ENCODE data around the gene ADAR. TPM values are rescaled to one million over a fixed set of nuclear protein-coding genes. Genes with fewer than 3 reads are reported as not detected.
"Not testable (repeated sequence)": the region's sequence is repeated elsewhere in the genome, so short reads cannot be mapped to it uniquely, and the experiment has no call there.

Gene ADAR, protein sequence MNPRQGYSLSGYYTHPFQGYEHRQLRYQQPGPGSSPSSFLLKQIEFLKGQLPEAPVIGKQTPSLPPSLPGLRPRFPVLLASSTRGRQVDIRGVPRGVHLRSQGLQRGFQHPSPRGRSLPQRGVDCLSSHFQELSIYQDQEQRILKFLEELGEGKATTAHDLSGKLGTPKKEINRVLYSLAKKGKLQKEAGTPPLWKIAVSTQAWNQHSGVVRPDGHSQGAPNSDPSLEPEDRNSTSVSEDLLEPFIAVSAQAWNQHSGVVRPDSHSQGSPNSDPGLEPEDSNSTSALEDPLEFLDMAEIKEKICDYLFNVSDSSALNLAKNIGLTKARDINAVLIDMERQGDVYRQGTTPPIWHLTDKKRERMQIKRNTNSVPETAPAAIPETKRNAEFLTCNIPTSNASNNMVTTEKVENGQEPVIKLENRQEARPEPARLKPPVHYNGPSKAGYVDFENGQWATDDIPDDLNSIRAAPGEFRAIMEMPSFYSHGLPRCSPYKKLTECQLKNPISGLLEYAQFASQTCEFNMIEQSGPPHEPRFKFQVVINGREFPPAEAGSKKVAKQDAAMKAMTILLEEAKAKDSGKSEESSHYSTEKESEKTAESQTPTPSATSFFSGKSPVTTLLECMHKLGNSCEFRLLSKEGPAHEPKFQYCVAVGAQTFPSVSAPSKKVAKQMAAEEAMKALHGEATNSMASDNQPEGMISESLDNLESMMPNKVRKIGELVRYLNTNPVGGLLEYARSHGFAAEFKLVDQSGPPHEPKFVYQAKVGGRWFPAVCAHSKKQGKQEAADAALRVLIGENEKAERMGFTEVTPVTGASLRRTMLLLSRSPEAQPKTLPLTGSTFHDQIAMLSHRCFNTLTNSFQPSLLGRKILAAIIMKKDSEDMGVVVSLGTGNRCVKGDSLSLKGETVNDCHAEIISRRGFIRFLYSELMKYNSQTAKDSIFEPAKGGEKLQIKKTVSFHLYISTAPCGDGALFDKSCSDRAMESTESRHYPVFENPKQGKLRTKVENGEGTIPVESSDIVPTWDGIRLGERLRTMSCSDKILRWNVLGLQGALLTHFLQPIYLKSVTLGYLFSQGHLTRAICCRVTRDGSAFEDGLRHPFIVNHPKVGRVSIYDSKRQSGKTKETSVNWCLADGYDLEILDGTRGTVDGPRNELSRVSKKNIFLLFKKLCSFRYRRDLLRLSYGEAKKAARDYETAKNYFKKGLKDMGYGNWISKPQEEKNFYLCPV
- 128 and 139 TPM in 2 replicates for total RNA-seq (ENCODE audit: low replicate concordance)

- Mint-ChIP-seq H3K4me1 (peaks cover 44% of the 10 kb centered on the region), H3K36me3 (peaks cover 11% of the 10 kb centered on the region), H3K27me3 (ENCODE audit: insufficient read depth, low read depth) (no peaks in the 10 kb centered on the region), H3K27ac (peak within 1 kb of the TSS; percentile 97), H3K9me3 (no peaks in the 10 kb centered on the region), H3K4me3 (peak within 1 kb of the TSS; percentile 96)
- Histone ChIP-seq H3K9me3 (ENCODE audit: low read depth) (no peaks in the 10 kb centered on the region), H4K20me1 (ENCODE audit: low read depth) (peaks cover 78% of the 10 kb centered on the region), H3K4me2 (peak within 1 kb of the TSS; percentile 95), H3K9ac (peak within 1 kb of the TSS; percentile 81), H3K4me3 (peak within 1 kb of the TSS; percentile 87), H3F3A (ENCODE audit: low read depth) (peaks cover 55% of the 10 kb centered on the region), H2AFZ (replicated peaks) (peak within 1 kb of the TSS; percentile 0), H3K36me3 (no peaks in the 10 kb centered on the region), H3K27ac (peak within 1 kb of the TSS; percentile 91), H3K4me1 (peaks cover 43% of the 10 kb centered on the region), H3K27me3 (no peaks in the 10 kb centered on the region), H3K79me2 (ENCODE audit: low read depth) (peaks cover 73% of the 10 kb centered on the region)
- DNase-seq (ENCODE audit: low spot score): peak; percentile 85
- no peak for TF ChIP-seq EZH2 (IDR thresholded peaks at IDR 0.05)
- TF ChIP-seq CTCF (IDR thresholded peaks at IDR 0.05): peak; percentile 5
- no peak for TF ChIP-seq EZH2phosphoT487 (IDR thresholded peaks at IDR 0.05)
These were observed at the start of gene ADAR for GRCh38 chr1:154607609-154608396. Gene ADAR (minus strand): TSS chr1:154608186. CDS start chr1:154608006, 180 bp downstream.

GRCh38 chr1:154657556-154657955, 49.6 kb upstream of the ADAR start:
- Histone ChIP-seq H3F3A (ENCODE audit: low read depth) (no peaks in the 10 kb centered on the region), H3K27ac (no peak overlapping the region), H3K36me3 (no peaks in the 10 kb centered on the region), H3K9me3 (ENCODE audit: low read depth) (no peaks in the 10 kb centered on the region), H4K20me1 (ENCODE audit: low read depth) (no peaks in the 10 kb centered on the region), H3K4me2 (no peak overlapping the region), H3K9ac (no peak overlapping the region), H2AFZ (replicated peaks) (peak overlapping the region; percentile 15), H3K4me1 (no peaks in the 10 kb centered on the region), H3K27me3 (no peaks in the 10 kb centered on the region), H3K4me3 (no peak overlapping the region), H3K79me2 (ENCODE audit: low read depth) (no peaks in the 10 kb centered on the region)
- no peak for DNase-seq (ENCODE audit: low spot score)
- no peaks in the 10 kb centered on the region for H3K4me1 Mint-ChIP-seq
- no peak overlapping the region for H3K4me3 Mint-ChIP-seq
- H3K9me3 Mint-ChIP-seq: no peaks in the 10 kb centered on the region
- H3K27ac Mint-ChIP-seq: no peak overlapping the region
- no peaks in the 10 kb centered on the region for H3K36me3 Mint-ChIP-seq
- no peak for TF ChIP-seq EZH2phosphoT487 (IDR thresholded peaks at IDR 0.05)
- no peak for TF ChIP-seq EZH2 (IDR thresholded peaks at IDR 0.05)
- TF ChIP-seq CTCF (IDR thresholded peaks at IDR 0.05): no peak
- H3K27me3 Mint-ChIP-seq (ENCODE audit: insufficient read depth, low read depth): peaks cover 5% of the 10 kb centered on the region

GRCh38 chr1:154652893-154653292, 44.9 kb upstream of the ADAR start:
- Histone ChIP-seq H3K9me3 (ENCODE audit: low read depth) (no peaks in the 10 kb centered on the region), H4K20me1 (ENCODE audit: low read depth) (no peaks in the 10 kb centered on the region), H2AFZ (replicated peaks) (no peak overlapping the region), H3K4me3 (no peak overlapping the region), H3F3A (ENCODE audit: low read depth) (no peaks in the 10 kb centered on the region), H3K4me1 (no peaks in the 10 kb centered on the region), H3K36me3 (no peaks in the 10 kb centered on the region), H3K79me2 (ENCODE audit: low read depth) (no peaks in the 10 kb centered on the region), H3K9ac (no peak overlapping the region), H3K27ac (no peak overlapping the region), H3K4me2 (no peak overlapping the region), H3K27me3 (no peaks in the 10 kb centered on the region)
- no peak overlapping the region for H3K4me3 Mint-ChIP-seq
- H3K4me1 Mint-ChIP-seq: no peaks in the 10 kb centered on the region
- H3K27me3 Mint-ChIP-seq (ENCODE audit: insufficient read depth, low read depth): peaks cover 5% of the 10 kb centered on the region
- DNase-seq (ENCODE audit: low spot score): no peak
- TF ChIP-seq EZH2 (IDR thresholded peaks at IDR 0.05) (no peak), EZH2phosphoT487 (IDR thresholded peaks at IDR 0.05) (no peak), CTCF (IDR thresholded peaks at IDR 0.05) (no peak)
- H3K9me3 Mint-ChIP-seq: no peaks in the 10 kb centered on the region
- H3K27ac Mint-ChIP-seq: no peak overlapping the region
- no peaks in the 10 kb centered on the region for H3K36me3 Mint-ChIP-seq

DNA sequence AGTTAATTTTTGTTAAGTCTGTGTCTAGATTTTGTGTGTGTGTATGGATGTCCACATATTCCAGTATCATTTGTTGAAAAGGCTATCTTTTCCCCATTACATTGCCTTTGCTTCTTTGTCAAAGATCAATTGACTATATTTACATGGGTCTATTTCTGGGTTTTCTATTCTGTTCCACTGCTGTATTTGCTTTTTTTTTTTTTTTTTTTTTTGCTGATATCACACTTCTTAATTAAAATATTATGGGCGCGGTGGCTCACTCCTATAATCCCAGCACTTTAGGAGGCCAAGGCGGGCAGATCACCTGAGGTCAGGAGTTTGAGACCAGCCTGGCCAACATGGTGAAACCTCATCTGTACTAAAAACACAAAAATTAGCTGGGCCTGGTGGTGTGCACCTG, 36.7 kb upstream of the ADAR start:
- H3K4me3 Mint-ChIP-seq; H3F3A ChIP-seq (ENCODE audit: low read depth); H3K27me3 ChIP-seq; H3K9ac ChIP-seq; H3K36me3 Mint-ChIP-seq; H3K4me3 ChIP-seq; H3K9me3 ChIP-seq (ENCODE audit: low read depth); H2AFZ ChIP-seq (replicated peaks); DNase-seq (ENCODE audit: low spot score); H3K27ac ChIP-seq; H3K4me2 ChIP-seq; H3K4me1 ChIP-seq; H3K79me2 ChIP-seq (ENCODE audit: low read depth); H3K9me3 Mint-ChIP-seq; H3K27me3 Mint-ChIP-seq (ENCODE audit: insufficient read depth, low read depth); H4K20me1 ChIP-seq (ENCODE audit: low read depth); H3K36me3 ChIP-seq; H3K4me1 Mint-ChIP-seq; H3K27ac Mint-ChIP-seq: not testable (repeated sequence)
